ENCODE measurements around the gene JCAD.

GRCh38 chr10:30059209-30060107 lies at the start of gene JCAD:
- TF ChIP-seq, protein P1, sequence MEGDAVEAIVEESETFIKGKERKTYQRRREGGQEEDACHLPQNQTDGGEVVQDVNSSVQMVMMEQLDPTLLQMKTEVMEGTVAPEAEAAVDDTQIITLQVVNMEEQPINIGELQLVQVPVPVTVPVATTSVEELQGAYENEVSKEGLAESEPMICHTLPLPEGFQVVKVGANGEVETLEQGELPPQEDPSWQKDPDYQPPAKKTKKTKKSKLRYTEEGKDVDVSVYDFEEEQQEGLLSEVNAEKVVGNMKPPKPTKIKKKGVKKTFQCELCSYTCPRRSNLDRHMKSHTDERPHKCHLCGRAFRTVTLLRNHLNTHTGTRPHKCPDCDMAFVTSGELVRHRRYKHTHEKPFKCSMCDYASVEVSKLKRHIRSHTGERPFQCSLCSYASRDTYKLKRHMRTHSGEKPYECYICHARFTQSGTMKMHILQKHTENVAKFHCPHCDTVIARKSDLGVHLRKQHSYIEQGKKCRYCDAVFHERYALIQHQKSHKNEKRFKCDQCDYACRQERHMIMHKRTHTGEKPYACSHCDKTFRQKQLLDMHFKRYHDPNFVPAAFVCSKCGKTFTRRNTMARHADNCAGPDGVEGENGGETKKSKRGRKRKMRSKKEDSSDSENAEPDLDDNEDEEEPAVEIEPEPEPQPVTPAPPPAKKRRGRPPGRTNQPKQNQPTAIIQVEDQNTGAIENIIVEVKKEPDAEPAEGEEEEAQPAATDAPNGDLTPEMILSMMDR (IDR thresholded peaks at IDR 0.05): peak in 2 of 3 donors; percentile 8 to 22
- TF ChIP-seq POLR2A (IDR thresholded peaks at IDR 0.05) (no peak), EP300 (IDR thresholded peaks at IDR 0.05) (no peak)

Measured in ovary (tissue), 3 donors.